Liver (tissue), 9 donors: ENCODE data around the gene RIOK1. TPM values are rescaled to one million over a fixed set of nuclear protein-coding genes. Genes with fewer than 3 reads are reported as not detected.

Experiments
- DNase-seq: peaks from one replicate; pipeline ENCODE4 v3.0.0-alpha.2; 2017; ENCODE audit warnings: low spot score
- H3K27ac ChIP-seq, 2 donors: one replicate each; pipeline ENCODE4 v1.7.0; 2013; ENCODE audit warnings: inconsistent platforms in 2 of 2, low read length in 2 of 2, control low read depth in 1 of 2, low read depth in 1 of 2, mild to moderate bottlenecking in 1 of 2
- H3K27me3 ChIP-seq, 4 donors: one replicate each; pipeline versions ENCODE4 v1.6.1 to v1.7.0; 2013; ENCODE audit warnings: low read length in 3 of 4, inconsistent platforms in 1 of 4, mild to moderate bottlenecking in 1 of 4, moderate library complexity in 1 of 4; ENCODE audit not compliant: control insufficient read depth in 4 of 4, insufficient read depth in 4 of 4
- H3K36me3 ChIP-seq, 4 donors: one replicate each; pipeline versions ENCODE4 v1.6.1 to v1.7.0; 2013; ENCODE audit warnings: low read length in 3 of 4, mild to moderate bottlenecking in 3 of 4, low read depth in 1 of 4, moderate library complexity in 1 of 4; ENCODE audit not compliant: control insufficient read depth in 4 of 4, insufficient read depth in 3 of 4
- H3K4me1 ChIP-seq, 4 donors: one replicate each; pipeline versions ENCODE4 v1.6.1 to v1.7.0; 2013; ENCODE audit warnings: low read length in 3 of 4, mild to moderate bottlenecking in 3 of 4, moderate library complexity in 1 of 4; ENCODE audit not compliant: control insufficient read depth in 4 of 4, insufficient read depth in 4 of 4
- H3K4me3 ChIP-seq, 3 donors: one replicate each; pipeline versions ENCODE4 v1.6.1 to v1.7.0; 2013; ENCODE audit warnings: low read length in 3 of 3, control low read depth in 1 of 3, low read depth in 1 of 3, mild to moderate bottlenecking in 1 of 3
- H3K9ac ChIP-seq, 2 donors: one replicate each; pipeline ENCODE4 v1.7.0; 2013; ENCODE audit warnings: low read length in 2 of 2, mild to moderate bottlenecking in 2 of 2, moderate library complexity in 2 of 2, control low read depth in 1 of 2, low read depth in 1 of 2
- H3K9me3 ChIP-seq, 4 donors: one replicate each; pipeline versions ENCODE4 v1.6.1 to v1.7.0; 2013; ENCODE audit warnings: low read length in 3 of 4; ENCODE audit not compliant: control insufficient read depth in 4 of 4
- EGR1 ChIP-seq, 2 donors: IDR thresholded peaks; 2 replicates each; pipeline ENCODE4 v1.6.1; 2016 to 2018; ENCODE audit warnings: antibody characterized with exemption in 2 of 2, low read depth in 2 of 2
- FOXA1 ChIP-seq: IDR thresholded peaks from 2 replicates; pipeline ENCODE4 v1.6.1; 2016; ENCODE audit warnings: antibody characterized with exemption
- FOXA2 ChIP-seq: IDR thresholded peaks from 2 replicates; pipeline ENCODE4 v1.6.1; 2016; ENCODE audit warnings: antibody characterized with exemption
- GABPA ChIP-seq, 2 donors: IDR thresholded peaks in 1 of 2; conservative IDR thresholded peaks in 1 of 2; 2 replicates each; pipeline ENCODE4 v1.6.1; 2016; ENCODE audit warnings: antibody characterized with exemption in 2 of 2, mild to moderate bottlenecking in 1 of 2, moderate library complexity in 1 of 2
- HNF4A ChIP-seq, 2 donors: conservative IDR thresholded peaks; 2 replicates each; pipeline ENCODE4 v1.6.1; 2016; ENCODE audit warnings: antibody characterized with exemption in 2 of 2, mild to moderate bottlenecking in 2 of 2
- HNF4G ChIP-seq: IDR thresholded peaks from 2 replicates; pipeline ENCODE4 v1.6.1; 2016; ENCODE audit warnings: antibody characterized with exemption
- JUND ChIP-seq, 2 donors: IDR thresholded peaks; 2 replicates each; pipeline ENCODE4 v1.6.1; 2016; ENCODE audit warnings: antibody characterized with exemption in 2 of 2
- MAX ChIP-seq: IDR thresholded peaks from 2 replicates; pipeline ENCODE4 v1.6.1; 2016; ENCODE audit warnings: antibody characterized with exemption
- NR2F2 ChIP-seq: IDR thresholded peaks from 2 replicates; pipeline ENCODE4 v1.6.1; 2016; ENCODE audit warnings: antibody characterized with exemption
- RAD21 ChIP-seq, 2 donors: IDR thresholded peaks; 2 replicates each; pipeline ENCODE4 v1.6.1; 2016; ENCODE audit warnings: antibody characterized with exemption in 2 of 2, mild to moderate bottlenecking in 2 of 2
- RXRA ChIP-seq, 2 donors: IDR thresholded peaks; 2 replicates each; pipeline ENCODE4 v1.6.1; 2017 to 2018; ENCODE audit warnings: antibody characterized with exemption in 2 of 2, mild to moderate bottlenecking in 1 of 2
- TAF1 ChIP-seq: conservative IDR thresholded peaks from 2 replicates; pipeline ENCODE4 v1.6.1; 2016; ENCODE audit warnings: antibody characterized with exemption, mild to moderate bottlenecking
- ZBTB33 ChIP-seq: IDR thresholded peaks from 2 replicates; pipeline ENCODE4 v1.6.1; 2016; ENCODE audit warnings: antibody characterized with exemption
- WGBS: extraction: QIAGEN DNeasy Blood & Tissue Kit; methylation state at CpG from one replicate; pipeline ENCODE4 v1.1.7; 2013; 5-methylcytosine and 5-hydroxymethylcytosine counted together
- polyA plus RNA-seq, 2 donors: library from polyadenylated mRNA; stranded (reverse) in 1 of 2; unstranded in 1 of 2; fragments of 200-250 nt in 1 of 2; fragments of >200 nt in 1 of 2; fragmentation: Nextera tagmentation in 1 of 2; extraction: Ambion mirVana in 1 of 2; gene quantifications; one replicate each; pipeline versions ENCODE4 v1.2.1 to v1.2.3, GENCODE V29; 2013 to 2015
- total RNA-seq, 2 donors: library from RNA; depleted of rRNA; stranded (reverse); fragments of >200 nt; gene quantifications; one replicate each; pipeline ENCODE4 v1.2.3, GENCODE V29; 2014
- TF ChIP-seq, protein P1 (sequence below): fragments of 150-350 bp; IDR thresholded peaks from 2 replicates; pipeline ENCODE4 v1.5.1; 2017; ENCODE audit warnings: improper control_type of control experiment, low read depth, low read length; ENCODE audit not compliant: missing input control
- TF ChIP-seq, protein P2 (sequence below): IDR thresholded peaks from 2 replicates; pipeline ENCODE4 v1.6.1; 2016; ENCODE audit warnings: antibody characterized with exemption, mild to moderate bottlenecking
- TF ChIP-seq, protein P3 (sequence below): IDR thresholded peaks from 2 replicates; pipeline ENCODE4 v1.6.1; 2016; ENCODE audit warnings: antibody characterized with exemption
- donor health status: healthy.
- donor health status: healthy.
- donor health status: healthy.
- donor health status: healthy.
- donor health status: healthy.

Gene RIOK1
- total and polyA plus RNA-seq, 4 donors, result 4.8 to 10.0 (median 6.6) TPM

GRCh38 chr6:7432391-7433120 lies 42.9 kb downstream of the RIOK1 start:
- H3K4me3 ChIP-seq, result no peak overlapping the region
- DNase-seq, result no peak
- no peaks in the 10 kb centered on the region for H3K9me3 ChIP-seq
- no peak overlapping the region for H3K27ac ChIP-seq
- H3K9ac ChIP-seq, result no peak overlapping the region
- no peaks in the 10 kb centered on the region for H3K36me3 ChIP-seq
- no peaks in the 10 kb centered on the region for H3K4me1 ChIP-seq
- 85% methylated on average over 16 of the region's 16 CpGs for WGBS
- no peaks in the 10 kb centered on the region for H3K27me3 ChIP-seq
- TF ChIP-seq RXRA (IDR thresholded peaks at IDR 0.05) (no peak), FOXA1 (no peak), GABPA (IDR thresholded peaks at IDR 0.05 in 1 of 2, conservative IDR thresholded peaks at IDR 0.05 in 1 of 2) (no peak), TAF1 (no peak), HNF4A (conservative IDR thresholded peaks at IDR 0.05) (no peak)

GRCh38 chr6:7433121-7433617 lies 43.6 kb downstream of the RIOK1 start:
- H3K9ac ChIP-seq, result no peak overlapping the region
- H3K4me3 ChIP-seq, result no peak overlapping the region
- H3K27ac ChIP-seq, result no peak overlapping the region
- H3K9me3 ChIP-seq, result no peaks in the 10 kb centered on the region
- no peaks in the 10 kb centered on the region for H3K36me3 ChIP-seq
- no peaks in the 10 kb centered on the region for H3K27me3 ChIP-seq
- DNase-seq, result no peak
- TF ChIP-seq MAX (no peak), RAD21 (IDR thresholded peaks at IDR 0.05) (no peak), TAF1 (no peak), FOXA2 (no peak), NR2F2 (no peak), FOXA1 (no peak), EGR1 (IDR thresholded peaks at IDR 0.05; ENCODE audit: low read depth in 2 of 2) (no peak), JUND (IDR thresholded peaks at IDR 0.05) (no peak), HNF4G (no peak), GABPA (IDR thresholded peaks at IDR 0.05 in 1 of 2, conservative IDR thresholded peaks at IDR 0.05 in 1 of 2) (no peak), RXRA (IDR thresholded peaks at IDR 0.05) (no peak), ZBTB33 (no peak)
- TF ChIP-seq, protein P1, sequence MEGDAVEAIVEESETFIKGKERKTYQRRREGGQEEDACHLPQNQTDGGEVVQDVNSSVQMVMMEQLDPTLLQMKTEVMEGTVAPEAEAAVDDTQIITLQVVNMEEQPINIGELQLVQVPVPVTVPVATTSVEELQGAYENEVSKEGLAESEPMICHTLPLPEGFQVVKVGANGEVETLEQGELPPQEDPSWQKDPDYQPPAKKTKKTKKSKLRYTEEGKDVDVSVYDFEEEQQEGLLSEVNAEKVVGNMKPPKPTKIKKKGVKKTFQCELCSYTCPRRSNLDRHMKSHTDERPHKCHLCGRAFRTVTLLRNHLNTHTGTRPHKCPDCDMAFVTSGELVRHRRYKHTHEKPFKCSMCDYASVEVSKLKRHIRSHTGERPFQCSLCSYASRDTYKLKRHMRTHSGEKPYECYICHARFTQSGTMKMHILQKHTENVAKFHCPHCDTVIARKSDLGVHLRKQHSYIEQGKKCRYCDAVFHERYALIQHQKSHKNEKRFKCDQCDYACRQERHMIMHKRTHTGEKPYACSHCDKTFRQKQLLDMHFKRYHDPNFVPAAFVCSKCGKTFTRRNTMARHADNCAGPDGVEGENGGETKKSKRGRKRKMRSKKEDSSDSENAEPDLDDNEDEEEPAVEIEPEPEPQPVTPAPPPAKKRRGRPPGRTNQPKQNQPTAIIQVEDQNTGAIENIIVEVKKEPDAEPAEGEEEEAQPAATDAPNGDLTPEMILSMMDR, result no peak
- TF ChIP-seq, protein P2, sequence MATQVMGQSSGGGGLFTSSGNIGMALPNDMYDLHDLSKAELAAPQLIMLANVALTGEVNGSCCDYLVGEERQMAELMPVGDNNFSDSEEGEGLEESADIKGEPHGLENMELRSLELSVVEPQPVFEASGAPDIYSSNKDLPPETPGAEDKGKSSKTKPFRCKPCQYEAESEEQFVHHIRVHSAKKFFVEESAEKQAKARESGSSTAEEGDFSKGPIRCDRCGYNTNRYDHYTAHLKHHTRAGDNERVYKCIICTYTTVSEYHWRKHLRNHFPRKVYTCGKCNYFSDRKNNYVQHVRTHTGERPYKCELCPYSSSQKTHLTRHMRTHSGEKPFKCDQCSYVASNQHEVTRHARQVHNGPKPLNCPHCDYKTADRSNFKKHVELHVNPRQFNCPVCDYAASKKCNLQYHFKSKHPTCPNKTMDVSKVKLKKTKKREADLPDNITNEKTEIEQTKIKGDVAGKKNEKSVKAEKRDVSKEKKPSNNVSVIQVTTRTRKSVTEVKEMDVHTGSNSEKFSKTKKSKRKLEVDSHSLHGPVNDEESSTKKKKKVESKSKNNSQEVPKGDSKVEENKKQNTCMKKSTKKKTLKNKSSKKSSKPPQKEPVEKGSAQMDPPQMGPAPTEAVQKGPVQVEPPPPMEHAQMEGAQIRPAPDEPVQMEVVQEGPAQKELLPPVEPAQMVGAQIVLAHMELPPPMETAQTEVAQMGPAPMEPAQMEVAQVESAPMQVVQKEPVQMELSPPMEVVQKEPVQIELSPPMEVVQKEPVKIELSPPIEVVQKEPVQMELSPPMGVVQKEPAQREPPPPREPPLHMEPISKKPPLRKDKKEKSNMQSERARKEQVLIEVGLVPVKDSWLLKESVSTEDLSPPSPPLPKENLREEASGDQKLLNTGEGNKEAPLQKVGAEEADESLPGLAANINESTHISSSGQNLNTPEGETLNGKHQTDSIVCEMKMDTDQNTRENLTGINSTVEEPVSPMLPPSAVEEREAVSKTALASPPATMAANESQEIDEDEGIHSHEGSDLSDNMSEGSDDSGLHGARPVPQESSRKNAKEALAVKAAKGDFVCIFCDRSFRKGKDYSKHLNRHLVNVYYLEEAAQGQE, result no peak
- TF ChIP-seq, protein P3, sequence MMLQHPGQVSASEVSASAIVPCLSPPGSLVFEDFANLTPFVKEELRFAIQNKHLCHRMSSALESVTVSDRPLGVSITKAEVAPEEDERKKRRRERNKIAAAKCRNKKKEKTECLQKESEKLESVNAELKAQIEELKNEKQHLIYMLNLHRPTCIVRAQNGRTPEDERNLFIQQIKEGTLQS, result no peak
- H3K4me1 ChIP-seq, result no peaks in the 10 kb centered on the region
- WGBS, result 87% methylated on average over 5 of the region's 5 CpGs
